NCI-H1417 (cell line): Measurements from ENCODE around the gene NAV2.

Source experiments
- DNase-seq, 3 experiments: peaks; one replicate each; lab custom pipeline; 2025; lab: John Stamatoyannopoulos, UW

The NAV2 gene

DNA sequence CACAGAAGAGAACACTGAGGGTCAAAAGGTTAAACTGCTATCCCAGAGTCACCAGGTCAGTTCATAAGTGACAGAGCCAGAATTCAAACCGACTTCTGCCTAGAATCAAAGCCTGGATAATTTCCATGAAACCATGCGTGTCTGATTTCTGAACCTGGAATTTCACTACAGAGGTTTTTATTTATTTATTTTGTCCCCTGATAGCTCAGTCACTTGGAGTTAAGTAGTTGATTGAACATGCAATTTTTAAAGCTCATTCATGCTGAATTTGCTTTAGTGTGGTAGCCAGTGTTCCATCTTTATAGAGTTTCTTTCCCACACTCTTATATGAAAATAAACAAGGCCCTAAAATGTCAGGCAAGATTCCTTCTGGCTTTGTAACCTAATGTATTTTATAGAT is 93.2 kb downstream of the NAV2 start:
- no peak for DNase-seq

DNA sequence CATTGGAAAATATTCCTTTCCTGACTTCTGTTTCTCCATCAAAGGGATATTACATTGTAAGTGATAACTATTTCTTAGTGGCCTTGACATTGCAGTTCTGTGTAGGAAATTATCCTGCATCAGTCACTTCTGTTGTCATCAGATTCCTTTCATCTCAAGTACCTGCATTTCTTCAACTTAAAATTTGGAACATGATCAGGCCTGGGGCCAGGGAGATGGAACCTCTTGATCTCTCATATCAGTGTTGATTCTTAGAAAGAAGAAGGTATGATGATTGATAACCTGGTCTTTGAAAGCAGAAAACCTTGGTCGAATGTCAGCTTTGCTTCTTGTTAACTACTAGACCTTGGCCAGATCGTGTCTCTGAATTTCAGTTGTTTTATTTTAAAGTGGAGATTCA is 93.6 kb downstream of the NAV2 start:
- DNase-seq = peak in 1 of 3 experiments; percentile 19

DNA sequence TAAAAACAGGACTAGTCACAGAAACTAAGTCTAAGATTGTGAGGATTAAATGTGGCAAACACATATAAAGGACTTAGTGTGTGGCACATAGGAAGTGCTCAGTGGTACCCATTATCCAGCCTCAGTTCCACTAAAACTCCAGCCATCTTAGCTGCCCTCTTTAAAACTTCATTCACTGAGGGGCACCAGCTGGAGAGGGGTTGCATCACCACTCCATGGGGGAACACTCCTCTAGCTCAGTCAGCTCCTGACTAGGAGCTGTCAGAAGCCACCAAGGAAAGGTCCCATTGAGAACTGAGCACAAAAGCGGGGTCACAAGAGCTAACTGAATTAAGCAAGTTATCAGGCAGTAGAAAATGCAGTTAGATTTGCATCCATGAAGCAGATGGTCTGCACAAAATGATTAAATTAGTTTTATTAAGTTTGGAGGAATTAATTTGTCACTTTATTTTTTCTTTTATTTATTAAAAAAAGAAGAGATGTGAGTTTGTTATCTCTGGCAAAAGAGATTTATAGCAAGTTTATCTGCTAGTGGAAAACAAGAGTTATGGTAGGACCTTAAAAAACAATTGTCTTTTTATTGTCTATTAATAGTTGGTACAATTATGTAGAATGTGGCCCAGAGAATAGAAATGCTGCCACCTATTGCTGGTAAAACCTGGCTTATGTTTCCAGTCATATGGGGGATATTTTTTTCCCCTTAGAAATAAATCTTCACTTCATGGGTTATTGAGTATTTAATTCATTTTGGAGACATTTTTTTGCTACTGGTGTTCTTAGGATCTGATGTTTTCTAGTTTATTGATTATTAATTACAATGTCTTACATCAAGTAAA is 95.7 kb downstream of the NAV2 start:
- peak in 2 of 3 experiments; percentile 6 to 73 for DNase-seq

DNA sequence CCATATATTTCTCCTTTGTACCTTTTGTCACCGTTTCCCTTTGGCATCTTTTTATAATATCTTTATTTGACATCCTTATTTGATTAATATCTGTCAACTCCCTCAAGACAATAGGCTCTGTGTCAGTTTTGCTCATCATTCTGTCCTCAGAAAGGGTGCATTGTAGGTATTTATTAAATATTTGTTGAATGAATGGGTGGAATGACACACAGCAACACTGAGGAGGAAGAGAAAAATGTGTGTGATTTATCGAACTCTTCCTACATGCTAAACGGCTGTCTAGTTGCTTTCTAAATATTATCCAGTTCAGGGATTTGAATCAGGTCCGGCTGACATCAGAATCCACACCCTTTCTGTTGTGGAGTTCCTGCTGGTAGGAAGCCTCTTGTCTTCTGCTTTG is 98.2 kb downstream of the NAV2 start:
- peak in 1 of 3 experiments; percentile 52 for DNase-seq

DNA sequence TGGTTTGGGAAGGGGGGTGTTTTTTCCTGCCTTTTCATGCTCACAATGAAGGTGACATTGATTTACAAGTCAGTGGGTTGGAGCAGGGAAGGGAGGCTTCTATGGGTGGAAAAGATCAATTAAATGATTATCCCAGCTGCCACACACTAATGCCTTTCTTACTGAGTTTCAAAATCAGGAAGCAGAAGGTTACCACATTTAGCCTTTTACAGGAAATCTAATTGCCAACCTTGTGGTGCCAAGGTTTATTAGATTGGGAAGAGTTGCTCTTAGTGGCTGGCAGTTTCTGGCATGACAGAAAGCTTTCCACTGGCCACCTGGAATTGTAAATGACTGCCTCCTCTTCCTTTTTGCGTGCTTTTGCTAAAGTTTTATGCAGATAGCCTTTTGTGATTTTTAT is 98.7 kb downstream of the NAV2 start:
- peak in 2 of 3 experiments; percentile 17 to 69 for DNase-seq

- no peak for DNase-seq
These were observed 99.5 kb downstream of the NAV2 start for GRCh38 chr11:19812096-19812495.

DNA sequence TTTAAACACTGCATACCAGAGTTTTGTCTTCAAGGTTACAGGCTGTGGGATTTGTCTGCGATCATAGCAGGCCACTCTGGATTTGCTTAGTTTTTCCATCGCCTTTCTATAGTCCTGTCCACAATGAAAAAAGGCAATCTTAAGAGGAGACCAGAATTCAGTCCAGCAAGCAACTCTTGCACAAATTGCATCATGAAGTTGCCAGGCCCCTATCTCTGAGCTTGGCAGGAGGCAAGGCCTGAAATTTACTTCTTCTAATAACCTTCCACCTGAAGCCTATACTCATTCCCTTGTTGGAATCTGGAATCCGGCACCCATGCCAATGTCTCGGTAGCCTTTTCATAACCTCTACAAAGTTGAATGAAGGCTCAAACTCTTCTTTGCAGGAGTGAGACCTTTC is 100.1 kb downstream of the NAV2 start:
- DNase-seq = no peak

DNA sequence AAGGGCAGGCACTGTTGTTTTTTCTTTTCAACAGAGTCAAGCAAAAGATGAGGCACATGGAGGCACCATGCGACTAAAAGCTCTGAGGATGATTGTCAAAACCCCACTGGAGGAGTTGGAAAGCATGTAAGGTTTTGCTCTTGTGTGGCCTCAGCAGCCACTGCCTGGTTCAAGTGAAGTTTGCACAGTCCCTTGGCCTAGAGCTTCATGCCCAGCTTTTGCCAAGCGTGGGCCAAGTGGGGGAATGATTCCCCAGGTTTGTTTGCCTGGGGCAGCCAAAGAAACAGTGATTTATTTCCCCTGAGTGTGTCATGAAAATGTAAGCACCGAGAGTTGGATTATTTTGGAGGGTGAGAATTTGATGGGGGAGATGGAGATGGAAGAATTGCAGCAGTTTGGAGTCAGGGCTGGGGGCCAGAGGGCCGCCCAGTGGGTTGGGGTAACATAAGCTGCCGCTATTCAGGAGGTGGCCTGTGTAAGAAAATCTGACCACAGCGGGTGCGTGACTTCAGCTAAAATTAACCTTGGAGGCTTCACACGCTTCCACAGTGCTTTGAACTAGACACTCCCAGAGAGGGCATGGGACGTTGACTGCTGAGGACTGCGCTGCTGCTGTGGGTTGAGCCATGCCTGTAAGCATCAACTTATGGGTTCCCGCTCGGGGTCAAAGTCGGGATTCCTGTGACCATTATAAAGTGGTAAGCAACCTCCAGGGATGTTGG is 100.7 kb downstream of the NAV2 start:
- DNase-seq = peak in 1 of 3 experiments; percentile 22

DNA sequence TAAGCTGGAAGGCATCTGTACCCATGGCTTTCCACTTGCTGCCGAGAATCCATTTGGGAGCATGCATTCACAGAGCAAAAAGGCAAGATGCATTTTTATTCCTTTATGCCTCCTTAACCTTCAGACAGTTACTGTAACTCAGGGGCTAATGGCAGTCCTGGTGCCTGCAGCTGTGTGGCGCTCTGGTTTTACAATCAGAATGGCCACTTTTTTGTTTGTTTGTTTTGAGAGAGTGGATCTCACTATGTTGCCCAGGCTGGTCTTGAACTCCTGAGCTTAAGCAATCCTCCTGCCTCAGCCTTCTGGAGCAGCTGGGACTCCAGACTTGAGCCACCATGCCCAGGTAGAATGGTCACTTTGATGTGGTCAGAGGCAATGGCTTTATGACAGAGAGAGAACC is 101.8 kb downstream of the NAV2 start:
- peak in 1 of 3 experiments; percentile 43 for DNase-seq

- DNase-seq = no peak
These were observed 103.4 kb downstream of the NAV2 start for GRCh38 chr11:19816040-19816439.

GRCh38 chr11:19816817-19817216 is 104.2 kb downstream of the NAV2 start:
- peak in 1 of 3 experiments; percentile 67 for DNase-seq

GRCh38 chr11:19817265-19817851 is 104.7 kb downstream of the NAV2 start:
- DNase-seq = peak in 1 of 3 experiments; percentile 37

- no peak for DNase-seq
These were observed 105.2 kb downstream of the NAV2 start for GRCh38 chr11:19817870-19818269.

DNA sequence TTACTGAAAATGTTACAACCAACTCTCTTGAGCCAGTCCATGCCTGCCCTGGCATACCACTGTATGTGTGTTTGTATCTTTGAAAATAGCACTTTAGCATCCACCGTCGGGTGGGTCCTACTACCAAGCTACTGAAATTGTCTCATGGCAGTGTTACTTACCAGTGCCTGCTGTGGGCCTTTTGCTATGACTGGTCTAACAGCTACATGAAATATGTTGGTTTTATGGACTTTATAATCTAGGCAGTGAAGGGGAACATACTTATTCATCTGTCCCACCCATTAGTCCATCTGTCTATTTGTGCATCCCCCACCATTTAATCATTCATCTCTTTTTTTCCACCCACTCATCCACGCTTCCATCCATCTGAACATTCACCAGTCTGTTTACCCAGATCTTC is 106.0 kb downstream of the NAV2 start:
- DNase-seq = peak in 1 of 3 experiments; percentile 53

DNA sequence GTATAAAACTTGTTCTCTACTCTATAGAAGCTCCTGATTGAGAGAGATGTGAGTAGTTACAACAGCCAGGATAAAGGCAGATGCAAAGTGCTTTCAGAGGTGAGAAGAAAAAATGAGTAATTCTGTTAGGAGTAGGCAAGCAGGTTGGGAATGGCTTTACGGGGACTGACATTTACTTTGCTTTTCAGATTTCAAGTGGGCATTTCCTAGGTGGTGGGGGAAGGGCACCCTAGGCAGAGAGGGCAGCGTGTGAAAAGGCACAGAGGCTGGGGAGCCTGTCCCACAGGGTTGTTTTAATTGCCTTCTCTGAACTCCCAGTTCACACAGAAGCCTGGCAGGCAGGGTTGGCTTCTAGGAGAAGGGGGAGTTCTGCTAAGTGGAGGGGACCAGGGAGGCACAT is 106.5 kb downstream of the NAV2 start:
- peak; percentile 49 to 83 (median 67) for DNase-seq

- peak in 2 of 3 experiments; percentile 57 to 72 for DNase-seq
These were observed 107.5 kb downstream of the NAV2 start for GRCh38 chr11:19820100-19820499.

GRCh38 chr11:19821412-19821875 is 108.8 kb downstream of the NAV2 start:
- DNase-seq = no peak

DNA sequence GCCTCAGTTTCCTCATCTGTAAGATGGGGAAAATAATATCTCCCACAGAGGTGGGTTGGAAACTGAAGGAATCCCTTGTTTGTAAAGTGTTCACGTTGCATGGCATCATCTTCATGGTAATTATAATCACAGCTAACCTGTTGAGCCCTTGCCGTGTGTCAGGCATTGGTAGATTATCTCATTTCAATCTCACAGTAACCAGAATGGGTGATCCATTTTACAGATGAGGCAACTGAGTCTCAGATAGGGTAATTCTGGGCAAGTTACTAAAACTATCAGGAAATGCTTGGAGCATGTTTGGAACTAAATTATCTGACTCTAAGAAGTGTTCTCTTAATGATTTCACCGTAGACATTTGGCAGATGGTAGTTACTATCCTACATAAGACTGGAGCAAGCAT is 109.4 kb downstream of the NAV2 start:
- no peak for DNase-seq

GRCh38 chr11:19822531-19822930 is 109.9 kb downstream of the NAV2 start:
- DNase-seq = no peak

DNA sequence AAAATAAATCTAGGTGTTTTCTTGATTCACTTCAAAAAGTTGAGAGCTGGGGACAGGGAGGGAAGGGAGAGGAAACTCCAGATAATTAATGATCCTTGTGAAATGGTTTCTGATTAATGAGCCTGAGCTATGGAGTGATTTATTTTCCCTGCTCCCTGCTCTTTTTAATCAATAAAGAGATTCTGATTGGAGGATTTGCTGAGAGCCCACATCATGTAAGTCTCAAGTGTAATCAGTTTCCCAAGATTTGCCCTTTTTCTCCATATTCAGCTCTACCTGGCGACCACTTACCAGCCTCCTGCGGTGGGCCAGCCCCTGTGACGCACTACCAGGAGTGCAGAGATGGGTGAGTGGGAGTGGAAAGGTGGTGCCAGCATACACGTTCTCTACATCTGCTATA is 114.0 kb downstream of the NAV2 start:
- no peak for DNase-seq

DNA sequence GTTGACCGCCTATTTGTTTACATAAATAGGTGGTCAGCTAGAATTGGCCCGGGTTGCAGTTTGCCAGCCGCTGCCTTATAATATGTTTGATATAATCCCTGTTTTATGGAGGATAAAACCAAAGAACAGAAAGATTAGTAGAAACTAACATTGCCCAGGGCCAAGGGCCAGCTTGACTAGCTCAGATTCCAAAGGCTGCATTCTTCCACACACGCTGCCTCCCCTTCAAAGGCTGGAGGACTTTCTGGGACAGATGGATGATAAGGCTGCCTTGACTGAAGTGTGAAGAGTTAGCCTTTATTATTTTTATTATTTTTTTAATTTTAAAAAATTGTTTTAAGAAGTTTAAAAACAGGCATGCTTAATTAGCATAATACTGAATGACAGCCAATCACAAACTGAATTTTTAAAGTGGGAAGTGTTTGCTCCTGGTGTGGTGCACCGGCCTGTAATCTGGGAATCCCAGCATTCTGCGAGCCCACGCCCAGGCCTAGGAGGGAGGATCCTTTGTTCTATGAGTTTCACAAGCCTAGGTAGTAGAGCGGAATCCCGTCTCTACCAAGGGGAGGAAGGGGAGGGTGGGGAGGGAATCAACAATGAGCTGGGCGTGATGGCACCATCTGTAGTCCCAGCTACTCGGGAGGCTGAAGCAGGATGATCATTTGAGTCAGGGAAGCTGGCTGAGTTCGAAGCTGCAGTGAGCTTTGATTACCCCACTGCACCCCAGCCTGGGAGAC is 114.9 kb downstream of the NAV2 start:
- DNase-seq = no peak
